ENCODE results near the gene FSD1L.

GRCh38 chr9:105475302-105475701 lies 27.5 kb downstream of the FSD1L start:
- TF ChIP-seq POLR2A (IDR thresholded peaks at IDR 0.05) (no peak), CTCF (IDR thresholded peaks at IDR 0.05) (peak in 4 of 5 experiments; percentile 22 to 35 (median 29))
